Measurements from ENCODE around the gene CEND1. TPM values are rescaled to one million over a fixed set of nuclear protein-coding genes. Genes with fewer than 3 reads are reported as not detected.

The CEND1 gene
- total RNA-seq, 6 donors from 2014 or later, result not detected

- H3K4me3 ChIP-seq, result no peak overlapping the region
- no peak for ATAC-seq (ENCODE audit: low FRiP score in 2 of 2)
Measured at GRCh38 chr11:760236-760635, 29.7 kb downstream of the CEND1 start.

GRCh38 chr11:749731-750130, 40.2 kb downstream of the CEND1 start:
- TF ChIP-seq POLR2A (IDR thresholded peaks at IDR 0.05), result no peak
- TF ChIP-seq POLR2AphosphoS5 (IDR thresholded peaks at IDR 0.05), result peak in 1 of 2 donors; percentile 41
- TF ChIP-seq, protein P1, sequence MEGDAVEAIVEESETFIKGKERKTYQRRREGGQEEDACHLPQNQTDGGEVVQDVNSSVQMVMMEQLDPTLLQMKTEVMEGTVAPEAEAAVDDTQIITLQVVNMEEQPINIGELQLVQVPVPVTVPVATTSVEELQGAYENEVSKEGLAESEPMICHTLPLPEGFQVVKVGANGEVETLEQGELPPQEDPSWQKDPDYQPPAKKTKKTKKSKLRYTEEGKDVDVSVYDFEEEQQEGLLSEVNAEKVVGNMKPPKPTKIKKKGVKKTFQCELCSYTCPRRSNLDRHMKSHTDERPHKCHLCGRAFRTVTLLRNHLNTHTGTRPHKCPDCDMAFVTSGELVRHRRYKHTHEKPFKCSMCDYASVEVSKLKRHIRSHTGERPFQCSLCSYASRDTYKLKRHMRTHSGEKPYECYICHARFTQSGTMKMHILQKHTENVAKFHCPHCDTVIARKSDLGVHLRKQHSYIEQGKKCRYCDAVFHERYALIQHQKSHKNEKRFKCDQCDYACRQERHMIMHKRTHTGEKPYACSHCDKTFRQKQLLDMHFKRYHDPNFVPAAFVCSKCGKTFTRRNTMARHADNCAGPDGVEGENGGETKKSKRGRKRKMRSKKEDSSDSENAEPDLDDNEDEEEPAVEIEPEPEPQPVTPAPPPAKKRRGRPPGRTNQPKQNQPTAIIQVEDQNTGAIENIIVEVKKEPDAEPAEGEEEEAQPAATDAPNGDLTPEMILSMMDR (IDR thresholded peaks at IDR 0.05), result no peak
- TF ChIP-seq EP300 (IDR thresholded peaks at IDR 0.05), result peak in 1 of 4 donors; percentile 9
- ATAC-seq (ENCODE audit: low FRiP score in 2 of 2), result no peak
- Histone ChIP-seq H3K36me3 (peaks cover 0 to 12% (median 5%) of the 10 kb centered on the region in 4 donors), H3K27ac (peak overlapping the region in 3 of 4 donors; percentile 89 to 96 (median 96)), H3K4me1 (peaks cover 22 to 43% (median 28%) of the 10 kb centered on the region in 4 donors), H3K4me3 (no peak overlapping the region), H3K9me3 (no peaks in the 10 kb centered on the region), H3K27me3 (no peaks in the 10 kb centered on the region)
- WGBS, 2 donors, result 40 to 63% methylated on average over 2 of the region's 2 CpGs
- peak in 1 of 2 donors; percentile 64 for DNase-seq

More at GRCh38 chr11:760236-760635, 29.7 kb downstream of the CEND1 start:
- H3K27ac ChIP-seq, result no peak overlapping the region
- DNase-seq, result no peak
- no peaks in the 10 kb centered on the region for H3K27me3 ChIP-seq
- H3K4me1 ChIP-seq, result peaks cover 0 to 10% (median 7%) of the 10 kb centered on the region in 4 donors
- H3K9me3 ChIP-seq, result no peaks in the 10 kb centered on the region
- TF ChIP-seq, protein P1 (IDR thresholded peaks at IDR 0.05), result no peak
- TF ChIP-seq EP300 (IDR thresholded peaks at IDR 0.05), result no peak
- no peak for TF ChIP-seq POLR2AphosphoS5 (IDR thresholded peaks at IDR 0.05)
- no peak for TF ChIP-seq POLR2A (IDR thresholded peaks at IDR 0.05)
- H3K36me3 ChIP-seq, result peaks cover 36 to 95% (median 84%) of the 10 kb centered on the region in 4 donors

DNA sequence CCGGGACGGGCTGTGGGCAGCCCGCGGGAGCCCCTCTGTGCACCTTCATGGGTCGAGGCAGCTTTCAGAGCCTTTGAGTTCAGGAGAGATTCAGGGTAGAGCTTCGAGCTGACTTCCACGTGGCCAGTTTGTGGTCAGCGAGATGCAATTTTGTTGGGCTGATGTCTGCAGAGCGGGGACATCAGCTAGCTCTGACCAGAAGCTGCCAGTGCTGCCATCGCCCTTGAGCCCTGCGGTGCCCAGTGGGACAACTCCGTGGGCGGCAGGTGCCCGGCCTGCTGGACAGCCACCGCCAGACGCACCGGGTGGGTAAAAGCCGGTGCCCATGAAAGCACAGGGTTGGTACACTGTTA, 41.9 kb downstream of the CEND1 start:
- ATAC-seq (ENCODE audit: low FRiP score in 2 of 2), result peak; percentile 28 to 42
- peaks cover 0 to 11% (median 4%) of the 10 kb centered on the region in 4 donors for H3K36me3 ChIP-seq
- H3K4me1 ChIP-seq, result peaks cover 22 to 43% (median 28%) of the 10 kb centered on the region in 4 donors
- no peaks in the 10 kb centered on the region for H3K27me3 ChIP-seq
- peak in 1 of 2 donors; percentile 83 for DNase-seq
- WGBS, 2 donors, result 4 to 21% methylated on average over 8 to 17 of the region's 18 CpGs
- H3K4me3 ChIP-seq, result peak overlapping the region; percentile 93 to 97 (median 94)
- no peaks in the 10 kb centered on the region for H3K9me3 ChIP-seq
- no peak for TF ChIP-seq EP300 (IDR thresholded peaks at IDR 0.05)
- H3K27ac ChIP-seq, result peak overlapping the region; percentile 89 to 96 (median 94)

DNA sequence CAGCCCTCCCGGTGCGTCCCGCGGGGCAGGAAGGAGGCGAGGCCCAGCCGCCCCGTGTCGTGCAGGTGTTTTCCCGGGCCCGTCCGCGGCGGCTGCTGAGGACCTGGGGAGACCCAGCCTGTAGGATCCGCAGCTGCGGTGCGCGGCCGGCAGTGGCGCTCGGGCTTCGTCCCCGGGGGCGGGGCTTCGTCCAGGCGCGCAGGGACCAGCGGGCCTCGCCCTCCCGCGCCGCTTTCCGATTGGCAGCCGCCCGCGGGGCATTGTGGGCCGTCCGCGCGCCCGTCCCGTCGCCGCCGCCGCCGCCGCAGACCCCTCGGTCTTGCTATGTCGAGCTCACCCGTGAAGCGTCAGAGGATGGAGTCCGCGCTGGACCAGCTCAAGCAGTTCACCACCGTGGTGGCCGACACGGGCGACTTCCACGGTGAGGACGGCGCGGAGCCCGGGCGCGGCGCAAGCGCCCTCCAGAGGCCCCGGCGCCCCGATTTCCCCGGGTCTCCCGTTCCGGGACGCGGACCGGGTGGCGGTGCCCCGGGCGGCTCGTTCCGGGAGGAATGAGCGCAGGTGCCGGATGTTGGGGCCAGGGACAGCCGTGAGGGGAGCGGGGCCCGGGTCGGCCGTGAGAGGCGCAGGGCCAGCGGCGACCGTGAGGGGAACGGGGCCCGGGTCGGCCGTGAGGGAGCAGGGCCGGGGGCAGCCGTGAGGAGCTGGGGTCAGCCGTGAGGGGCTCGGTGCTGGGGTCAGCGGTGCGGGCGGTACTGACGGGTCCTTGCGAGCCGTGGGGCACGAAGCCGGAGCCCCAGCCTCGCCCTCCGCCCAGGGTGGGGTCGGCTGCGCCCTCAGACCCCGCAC, 42.5 kb downstream of the CEND1 start, which contains the start of gene TALDO1:
Gene TALDO1 (plus strand): TSS at position 307 of the 849 bp plus-strand sequence. CDS start 18 bp downstream, at position 325.
- Histone ChIP-seq H3K4me3 (peak within 1 kb of the TSS; percentile 93 to 97 (median 94)), H3K4me1 (peaks cover 22 to 43% (median 28%) of the 10 kb centered on the region in 4 donors), H3K36me3 (peaks cover 0 to 5% (median 1%) of the 10 kb centered on the region in 4 donors), H3K27ac (peak within 1 kb of the TSS; percentile 89 to 96 (median 94)), H3K9me3 (no peaks in the 10 kb centered on the region), H3K27me3 (no peaks in the 10 kb centered on the region)
- ATAC-seq (ENCODE audit: low FRiP score in 2 of 2) (peak; percentile 95 to 98), DNase-seq (peak; percentile 96 to 99)
- WGBS, 2 donors, result 0 to 3% methylated on average over 6 to 26 of the region's 112 CpGs
- TF ChIP-seq POLR2A (IDR thresholded peaks at IDR 0.05) (peak in 3 of 4 donors; percentile 55 to 90 (median 82)), POLR2AphosphoS5 (IDR thresholded peaks at IDR 0.05) (peak; percentile 53 to 83), EP300 (IDR thresholded peaks at IDR 0.05) (no peak)
- TF ChIP-seq, protein P1 (IDR thresholded peaks at IDR 0.05), result peak; percentile 26 to 66 (median 48)
